ENCODE data around the gene MAP2K5.

- TF ChIP-seq SIX5 (IDR thresholded peaks at IDR 0.05; ENCODE audit: low read depth, low read length, severe bottlenecking): no peak
- no peak for TF ChIP-seq CHD1 (IDR thresholded peaks at IDR 0.05; ENCODE audit: low read depth, low read length)
- no peak for TF ChIP-seq ELK1 (IDR thresholded peaks at IDR 0.05; ENCODE audit: low read depth, low read length)
- no peak for TF ChIP-seq CEBPB (IDR thresholded peaks at IDR 0.05; ENCODE audit: borderline replicate concordance in 1 of 2, low read depth in 2 of 2, low read length in 2 of 2)
- no peak for TF ChIP-seq FOXM1 (IDR thresholded peaks at IDR 0.05; ENCODE audit: low read depth, low read length)
- no peak for TF ChIP-seq CTCF (IDR thresholded peaks at IDR 0.05 in 2 of 3, conservative IDR thresholded peaks at IDR 0.05 in 1 of 3; ENCODE audit: control insufficient read depth in 2 of 3, extremely low read depth in 1 of 3, insufficient read depth in 1 of 3, low read depth in 3 of 3, low read length in 3 of 3)
- TF ChIP-seq CBFB (IDR thresholded peaks at IDR 0.05; ENCODE audit: low read depth): no peak
- no peak for TF ChIP-seq ESRRA (IDR thresholded peaks at IDR 0.05; ENCODE audit: low read length)
- no peak for TF ChIP-seq MEF2B (IDR thresholded peaks at IDR 0.05; ENCODE audit: partially characterized antibody, poor library complexity, severe bottlenecking)
- TF ChIP-seq MYB (IDR thresholded peaks at IDR 0.05; ENCODE audit: borderline replicate concordance, low read depth, low read length): no peak
- no peak for TF ChIP-seq ZNF384 (IDR thresholded peaks at IDR 0.05; ENCODE audit: borderline replicate concordance, low read depth, low read length)
Observed at GRCh38 chr15:67723294-67724024, 181.0 kb downstream of the MAP2K5 start.

Data from GM12878 (cell line).